MCF 10A (cell line): ENCODE results near the gene EGFL8. TPM values are rescaled to one million over a fixed set of nuclear protein-coding genes. Genes with fewer than 3 reads are reported as not detected.

Experiments used
- BruUV-seq: library from RNA; stranded (reverse); fragments of 400-500 nt; replicated peaks from 2 replicates; lab custom pipeline; 2021; lab: Mats Ljungman, UMichigan
- CTCF ChIA-PET: fragments of 300-600 bp; sonication (Branson Sonifier 250); formaldehyde crosslinking; extraction: SDS; loops from one replicate; lab custom pipeline; 2021; ENCODE audit warnings: antibody characterized with exemption, inconsistent platforms; lab: Yijun Ruan, JAX
- POLR2A ChIA-PET: fragments of 300-600, 350-650 bp; sonication (Branson Sonifier 250); formaldehyde crosslinking; extraction: SDS; loops from one replicate; lab custom pipeline; 2020; ENCODE audit warnings: antibody characterized with exemption, inconsistent platforms; lab: Yijun Ruan, JAX
- DNase-seq: peaks from one replicate; pipeline ENCODE4 v3.0.0-alpha.2; 2018; ENCODE audit not compliant: unreplicated experiment
- H3K27ac Mint-ChIP-seq: one replicate; pipeline ENCODE4 v1.8.0; 2022; ENCODE audit warnings: mild to moderate bottlenecking, low read depth, mixed read lengths; ENCODE audit not compliant: unreplicated experiment
- H3K27me3 Mint-ChIP-seq: one replicate; pipeline ENCODE4 v1.8.0; 2022; ENCODE audit warnings: mixed read lengths; ENCODE audit not compliant: insufficient read depth, unreplicated experiment
- H3K36me3 Mint-ChIP-seq: one replicate; pipeline ENCODE4 v1.8.0; 2022; ENCODE audit warnings: mild to moderate bottlenecking, moderate library complexity, mixed read lengths; ENCODE audit not compliant: insufficient read depth, unreplicated experiment
- H3K4me1 Mint-ChIP-seq: one replicate; pipeline ENCODE4 v1.8.0; 2022; ENCODE audit warnings: mixed read lengths; ENCODE audit not compliant: insufficient read depth, unreplicated experiment
- H3K4me3 Mint-ChIP-seq: one replicate; pipeline ENCODE4 v1.8.0; 2022; ENCODE audit warnings: mild to moderate bottlenecking, moderate library complexity, mixed read lengths; ENCODE audit not compliant: unreplicated experiment
- H3K9me3 Mint-ChIP-seq: one replicate; pipeline ENCODE4 v1.8.0; 2022; ENCODE audit warnings: mixed read lengths; ENCODE audit not compliant: unreplicated experiment
- intact Hi-C: fragments of 100-400 bp; cut with micrococcal nuclease; formaldehyde crosslinking; loops from 2 replicates; pipeline ENCODE4 v1.14.1; 2022
- total RNA-seq: library from RNA; stranded (reverse); gene quantifications from 2 replicates; pipeline ENCODE4 v1.2.3, GENCODE V29; 2022
- TF ChIP-seq, protein P1 (sequence below): fragments of 200-600 bp; IDR thresholded peaks from one replicate; pipeline ENCODE4 v1.8.0; 2022; ENCODE audit warnings: antibody characterized with exemption, mild to moderate bottlenecking; ENCODE audit not compliant: unreplicated experiment

The EGFL8 gene
- total RNA-seq, 1 experiment from 2014 or later: 3.1 TPM

DNA sequence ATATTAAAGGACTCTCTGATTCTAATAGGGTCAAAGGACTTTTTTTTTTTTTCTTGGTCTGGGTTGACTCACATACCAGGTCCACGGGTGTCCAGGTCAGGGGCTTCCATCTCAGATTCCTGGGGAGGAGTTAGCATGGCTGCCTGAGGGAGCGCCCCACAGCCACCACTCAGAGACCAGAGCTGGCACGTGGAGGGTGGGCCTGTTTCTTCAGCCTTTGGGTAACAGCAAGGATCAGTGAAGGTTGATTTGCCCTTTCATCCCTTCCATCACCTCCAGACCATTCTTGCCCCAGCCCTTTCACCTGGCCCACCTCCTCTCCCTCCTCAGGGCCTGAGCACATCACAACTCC, 33.9 kb downstream of the EGFL8 start:
- H3K4me1 Mint-ChIP-seq: peaks cover 12% of the 10 kb centered on the region
- H3K4me3 Mint-ChIP-seq: no peak overlapping the region
- no TSS peak for BruUV-seq
- H3K36me3 Mint-ChIP-seq: no peaks in the 10 kb centered on the region
- ChIA-PET POLR2A (interaction anchor here (0.6 to 1.5 kb wide), 5 partner anchors 10 to 773 kb away, joined by 3 to 7 read pairs (median 4); partner anchors contain the start of gene ATF6B), CTCF (no interaction called here)
- intact Hi-C loops: no loop called here
- TF ChIP-seq, protein P1, sequence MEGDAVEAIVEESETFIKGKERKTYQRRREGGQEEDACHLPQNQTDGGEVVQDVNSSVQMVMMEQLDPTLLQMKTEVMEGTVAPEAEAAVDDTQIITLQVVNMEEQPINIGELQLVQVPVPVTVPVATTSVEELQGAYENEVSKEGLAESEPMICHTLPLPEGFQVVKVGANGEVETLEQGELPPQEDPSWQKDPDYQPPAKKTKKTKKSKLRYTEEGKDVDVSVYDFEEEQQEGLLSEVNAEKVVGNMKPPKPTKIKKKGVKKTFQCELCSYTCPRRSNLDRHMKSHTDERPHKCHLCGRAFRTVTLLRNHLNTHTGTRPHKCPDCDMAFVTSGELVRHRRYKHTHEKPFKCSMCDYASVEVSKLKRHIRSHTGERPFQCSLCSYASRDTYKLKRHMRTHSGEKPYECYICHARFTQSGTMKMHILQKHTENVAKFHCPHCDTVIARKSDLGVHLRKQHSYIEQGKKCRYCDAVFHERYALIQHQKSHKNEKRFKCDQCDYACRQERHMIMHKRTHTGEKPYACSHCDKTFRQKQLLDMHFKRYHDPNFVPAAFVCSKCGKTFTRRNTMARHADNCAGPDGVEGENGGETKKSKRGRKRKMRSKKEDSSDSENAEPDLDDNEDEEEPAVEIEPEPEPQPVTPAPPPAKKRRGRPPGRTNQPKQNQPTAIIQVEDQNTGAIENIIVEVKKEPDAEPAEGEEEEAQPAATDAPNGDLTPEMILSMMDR: no peak
- DNase-seq: no peak
- H3K27me3 Mint-ChIP-seq: peaks cover 4% of the 10 kb centered on the region
- H3K9me3 Mint-ChIP-seq: no peaks in the 10 kb centered on the region
- H3K27ac Mint-ChIP-seq: no peak overlapping the region

DNA sequence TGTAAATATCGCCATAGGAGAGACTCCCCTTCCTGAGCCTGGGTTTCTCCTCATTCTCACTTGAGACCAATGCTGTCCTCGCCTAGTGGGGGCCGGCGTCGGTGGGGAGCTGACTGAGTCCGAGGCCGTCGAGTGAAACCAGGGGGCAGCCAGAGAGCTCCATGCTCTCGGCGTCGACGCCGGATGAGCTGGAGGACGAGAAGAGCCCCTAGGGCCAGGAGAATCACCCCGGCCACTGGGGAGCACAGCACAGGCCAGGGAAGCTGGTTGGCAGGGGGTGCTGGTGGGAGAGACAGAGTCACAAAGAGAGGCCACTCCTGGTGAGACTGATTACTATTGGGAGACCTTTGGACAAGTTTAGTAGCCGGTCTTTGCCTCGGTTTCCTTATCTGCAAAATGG, 34.5 kb downstream of the EGFL8 start:
- Mint-ChIP-seq H3K9me3 (no peaks in the 10 kb centered on the region), H3K27ac (no peak overlapping the region), H3K36me3 (no peaks in the 10 kb centered on the region), H3K27me3 (peaks cover 9% of the 10 kb centered on the region), H3K4me3 (no peak overlapping the region), H3K4me1 (peaks cover 8% of the 10 kb centered on the region)
- BruUV-seq: no TSS peak
- TF ChIP-seq, protein P1: no peak
- ChIA-PET POLR2A (interaction anchor here (1.3 kb wide), 1 partner anchor 21 kb away, joined by 4 read pairs; no protein-coding TSS in a partner anchor), CTCF (no interaction called here)
- intact Hi-C loops: no loop called here
- DNase-seq: no peak

DNA sequence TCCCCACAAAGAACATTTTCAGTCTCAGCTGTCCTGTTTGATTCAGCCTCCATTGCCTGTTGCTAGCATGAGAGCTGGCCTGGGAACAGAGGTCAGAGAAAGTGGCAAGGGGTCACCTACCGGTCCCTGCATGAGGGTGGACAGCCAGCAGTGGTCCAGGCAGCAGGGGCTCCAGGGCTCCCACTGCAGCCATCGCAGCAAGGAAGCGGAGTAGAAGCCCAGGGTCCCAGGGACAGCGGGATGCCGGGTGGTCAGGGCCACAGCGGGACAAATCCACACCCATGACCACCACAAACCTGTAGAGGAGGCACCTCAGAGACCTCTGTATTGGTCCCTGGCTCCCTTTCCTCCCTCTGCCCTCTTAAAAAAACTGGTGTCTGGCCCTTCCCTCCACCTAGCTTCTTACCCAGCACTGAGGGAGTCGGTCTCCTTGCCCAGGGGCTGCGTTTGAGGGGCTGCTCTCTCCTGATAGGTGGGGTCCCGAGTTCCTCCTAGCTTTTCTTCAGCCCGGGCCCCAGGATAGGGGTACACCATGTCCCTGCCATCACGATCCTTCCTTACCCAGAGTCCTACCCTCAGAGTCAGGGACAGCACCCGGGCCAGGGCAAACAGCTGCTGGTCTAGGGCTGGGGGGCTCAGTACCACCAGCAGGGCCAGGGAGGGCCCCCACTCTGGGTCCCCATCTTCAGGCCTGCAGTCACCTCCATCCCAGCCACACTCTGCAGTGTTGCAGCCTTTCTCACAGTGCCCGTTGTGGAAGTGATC, 36.5 kb downstream of the EGFL8 start:
- no peak for DNase-seq
- intact Hi-C loops: no loop called here
- Mint-ChIP-seq H3K36me3 (peaks cover 6% of the 10 kb centered on the region), H3K9me3 (no peaks in the 10 kb centered on the region), H3K4me3 (no peak overlapping the region), H3K4me1 (no peaks in the 10 kb centered on the region), H3K27me3 (peaks cover 24% of the 10 kb centered on the region), H3K27ac (no peak overlapping the region)
- POLR2A ChIA-PET: no interaction called here
- TF ChIP-seq, protein P1: no peak
- BruUV-seq: no TSS peak
- CTCF ChIA-PET: no interaction called here

DNA sequence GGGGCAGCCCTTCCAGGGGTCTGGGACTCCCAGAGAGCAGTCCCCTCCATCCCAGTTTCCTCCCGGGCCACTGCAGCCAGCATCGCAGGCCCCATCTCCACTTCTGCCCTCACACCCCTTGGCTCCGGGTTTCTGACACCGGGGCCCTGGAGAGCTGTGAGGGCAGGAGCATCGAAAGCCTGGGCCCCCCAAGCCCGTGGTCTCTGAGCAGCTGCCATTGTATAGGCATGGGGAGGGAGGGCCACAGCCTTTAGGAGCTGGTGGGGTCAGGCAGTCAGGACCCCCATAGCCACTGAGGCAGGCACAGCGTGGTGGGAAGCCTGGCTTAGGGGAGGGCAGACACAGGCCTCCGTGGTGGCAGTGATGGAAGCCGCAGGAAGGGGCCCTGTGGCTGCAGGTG, 37.8 kb downstream of the EGFL8 start:
- CTCF ChIA-PET: no interaction called here
- intact Hi-C loops: no loop called here
- POLR2A ChIA-PET: interaction anchor here (1.0 kb wide), 1 partner anchor 12 kb away, joined by 3 read pairs; the partner anchor contains the start of gene PBX2
- Mint-ChIP-seq H3K9me3 (no peaks in the 10 kb centered on the region), H3K4me1 (no peaks in the 10 kb centered on the region), H3K27ac (no peak overlapping the region), H3K36me3 (peaks cover 6% of the 10 kb centered on the region), H3K4me3 (no peak overlapping the region), H3K27me3 (peaks cover 24% of the 10 kb centered on the region)
- no TSS peak for BruUV-seq
- TF ChIP-seq, protein P1: no peak
- no peak for DNase-seq
